HEK293 (cell line): ENCODE measurements around the gene NRP1.

Experiments
- GLIS1 ChIP-seq: fragments of 450-650 bp; formaldehyde crosslinking; IDR thresholded peaks from 2 replicates; pipeline ENCODE4 v1.5.1; 2016; ENCODE audit warnings: missing biosample characterization, missing genetic modification characterization
- IKZF3 ChIP-seq: fragments of 450-650 bp; IDR thresholded peaks from 2 replicates; pipeline ENCODE4 v1.5.0; 2018; ENCODE audit warnings: missing biosample characterization, mild to moderate bottlenecking, missing genetic modification characterization, moderate library complexity
- KLF7 ChIP-seq: fragments of 450-650 bp; formaldehyde crosslinking; IDR thresholded peaks from 2 replicates; pipeline ENCODE4 v1.5.1; 2016; ENCODE audit warnings: missing biosample characterization, missing genetic modification characterization, borderline replicate concordance
- KLF9 ChIP-seq: fragments of 450-650 bp; formaldehyde crosslinking; IDR thresholded peaks from 2 replicates; pipeline ENCODE4 v1.5.1; 2016; ENCODE audit warnings: missing biosample characterization, missing genetic modification characterization, low read depth
- TCF7L2 ChIP-seq: IDR thresholded peaks from 2 replicates; pipeline ENCODE4 v1.6.1; 2011; ENCODE audit warnings: low read depth, mild to moderate bottlenecking, inconsistent platforms, low read length, moderate library complexity, borderline replicate concordance
- ZEB2 ChIP-seq: fragments of 450-650 bp; formaldehyde crosslinking; IDR thresholded peaks from 2 replicates; pipeline ENCODE4 v1.5.1; 2016; ENCODE audit warnings: missing biosample characterization, missing genetic modification characterization
- ZNF16 ChIP-seq: fragments of 450-650 bp; formaldehyde crosslinking; IDR thresholded peaks from 2 replicates; pipeline ENCODE4 v1.5.1; 2016; ENCODE audit warnings: low read depth, missing biosample characterization, missing genetic modification characterization
- ZNF184 ChIP-seq: fragments of 450-650 bp; IDR thresholded peaks from 2 replicates; pipeline ENCODE4 v1.5.1; 2018; ENCODE audit warnings: missing biosample characterization, mild to moderate bottlenecking, missing genetic modification characterization
- ZNF2 ChIP-seq: fragments of 450-650 bp; formaldehyde crosslinking; IDR thresholded peaks from 2 replicates; pipeline ENCODE4 v1.5.1; 2016; ENCODE audit warnings: missing biosample characterization, missing genetic modification characterization
- ZNF239 ChIP-seq: fragments of 450-650 bp; formaldehyde crosslinking; IDR thresholded peaks from 2 replicates; pipeline ENCODE4 v1.5.1; 2016; ENCODE audit warnings: missing biosample characterization, missing genetic modification characterization
- ZNF248 ChIP-seq: fragments of 450-650 bp; formaldehyde crosslinking; IDR thresholded peaks from 2 replicates; pipeline ENCODE4 v1.5.1; 2017; ENCODE audit warnings: missing biosample characterization, missing genetic modification characterization
- ZNF335 ChIP-seq: fragments of 450-650 bp; formaldehyde crosslinking; conservative IDR thresholded peaks from 2 replicates; pipeline ENCODE4 v1.5.1; 2016; ENCODE audit warnings: missing biosample characterization, missing genetic modification characterization
- ZNF37A ChIP-seq: fragments of 450-650 bp; IDR thresholded peaks from 2 replicates; pipeline ENCODE4 v1.5.1; 2018; ENCODE audit warnings: missing biosample characterization, missing genetic modification characterization
- ZNF423 ChIP-seq: fragments of 450-650 bp; formaldehyde crosslinking; IDR thresholded peaks from 2 replicates; pipeline ENCODE4 v1.5.1; 2016; ENCODE audit warnings: missing biosample characterization, missing genetic modification characterization
- ZNF521 ChIP-seq: fragments of 450-650 bp; formaldehyde crosslinking; IDR thresholded peaks from 2 replicates; pipeline ENCODE4 v1.5.1; 2017; ENCODE audit warnings: missing biosample characterization, mild to moderate bottlenecking, missing genetic modification characterization
- ZNF548 ChIP-seq: fragments of 450-650 bp; formaldehyde crosslinking; IDR thresholded peaks from 2 replicates; pipeline ENCODE4 v1.5.1; 2016; ENCODE audit warnings: missing biosample characterization, missing genetic modification characterization
- ZNF549 ChIP-seq: fragments of 450-650 bp; IDR thresholded peaks from 2 replicates; pipeline ENCODE4 v1.5.1; 2018; ENCODE audit warnings: missing biosample characterization, missing genetic modification characterization, mild to moderate bottlenecking, inconsistent platforms, moderate library complexity
- ZNF571 ChIP-seq: fragments of 450-650 bp; formaldehyde crosslinking; IDR thresholded peaks from 2 replicates; pipeline ENCODE4 v1.5.0; 2017; ENCODE audit warnings: missing biosample characterization, missing genetic modification characterization
- ZNF623 ChIP-seq: fragments of 450-650 bp; formaldehyde crosslinking; IDR thresholded peaks from 2 replicates; pipeline ENCODE4 v1.5.1; 2016; ENCODE audit warnings: missing biosample characterization, missing genetic modification characterization
- ZNF624 ChIP-seq: fragments of 450-650 bp; formaldehyde crosslinking; IDR thresholded peaks from 2 replicates; pipeline ENCODE4 v1.5.1; 2017; ENCODE audit warnings: missing biosample characterization, missing genetic modification characterization
- ZNF658 ChIP-seq: fragments of 450-650 bp; formaldehyde crosslinking; IDR thresholded peaks from 2 replicates; pipeline ENCODE4; 2016; ENCODE audit warnings: missing biosample characterization, missing genetic modification characterization
- ZNF701 ChIP-seq: fragments of 450-650 bp; formaldehyde crosslinking; IDR thresholded peaks from 2 replicates; pipeline ENCODE4 v1.5.1; 2016; ENCODE audit warnings: missing biosample characterization, missing genetic modification characterization
- ZNF707 ChIP-seq: fragments of 450-650 bp; formaldehyde crosslinking; IDR thresholded peaks from 2 replicates; pipeline ENCODE4 v1.5.1; 2016; ENCODE audit warnings: missing biosample characterization, missing genetic modification characterization
- TF ChIP-seq, protein P1 (sequence below): fragments of 450-650 bp; formaldehyde crosslinking; IDR thresholded peaks from 2 replicates; pipeline ENCODE4 v1.5.1; 2016; ENCODE audit warnings: missing biosample characterization, missing genetic modification characterization
- TF ChIP-seq, protein P2 (sequence below): fragments of 450-650 bp; formaldehyde crosslinking; conservative IDR thresholded peaks from 2 replicates; pipeline ENCODE4 v1.5.1; 2016; ENCODE audit warnings: low read depth, missing biosample characterization, missing genetic modification characterization
- TF ChIP-seq, protein P3 (sequence below): fragments of 450-650 bp; formaldehyde crosslinking; IDR thresholded peaks from 2 replicates; pipeline ENCODE4 v1.5.1; 2016; ENCODE audit warnings: missing biosample characterization, missing genetic modification characterization
- TF ChIP-seq, protein P4 (sequence below): fragments of 450-650 bp; formaldehyde crosslinking; IDR thresholded peaks from 2 replicates; pipeline ENCODE4 v1.5.1; 2016; ENCODE audit warnings: missing biosample characterization, missing genetic modification characterization
- TF ChIP-seq, protein P5 (sequence below): fragments of 450-650 bp; formaldehyde crosslinking; IDR thresholded peaks from 2 replicates; pipeline ENCODE4 v1.5.1; 2016; ENCODE audit warnings: missing biosample characterization, missing genetic modification characterization

NRP1 gene

DNA sequence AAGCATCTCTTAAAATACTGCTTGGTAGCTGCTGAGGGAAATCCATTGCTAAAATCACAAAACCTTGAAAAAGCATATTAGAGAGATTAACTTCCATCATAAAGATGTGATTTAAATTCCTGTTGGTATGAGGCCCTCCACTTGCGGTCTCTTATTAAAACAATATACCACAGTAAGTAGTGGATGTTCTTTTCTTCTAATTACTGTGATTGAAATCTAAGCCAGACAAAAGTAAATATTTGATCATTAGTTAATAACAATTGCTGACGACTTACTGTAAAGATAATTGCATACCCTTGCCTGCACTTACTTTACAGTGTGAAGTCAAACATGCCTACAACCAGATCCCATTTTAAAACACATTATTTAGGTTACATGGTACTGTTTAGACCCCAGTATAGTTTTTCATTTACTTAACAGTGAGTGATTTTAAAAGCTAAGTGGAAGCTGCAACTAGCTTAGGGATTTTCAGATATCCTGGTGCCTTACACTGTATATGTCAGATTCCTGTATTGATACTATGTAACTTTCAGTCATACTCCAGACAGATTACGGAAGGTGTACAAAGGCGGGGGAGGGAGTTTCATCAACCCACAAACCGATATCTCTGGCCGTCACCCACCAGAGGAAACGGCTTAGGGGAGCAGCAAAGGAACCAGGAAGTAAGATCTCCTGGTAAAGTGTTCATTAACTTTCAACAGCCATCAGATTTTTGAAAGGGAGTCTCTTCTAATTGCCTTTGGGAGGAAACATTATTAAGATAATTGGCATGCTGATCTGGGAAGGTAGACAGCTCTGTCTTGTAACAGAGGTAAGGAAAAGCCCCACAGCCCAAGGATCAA, 986 bp downstream of the NRP1 start (continued):
- peak; percentile 65 for TF ChIP-seq ZNF335 (tag by site-specific recombination)
- peak; percentile 51 for TF ChIP-seq GLIS1 (tag by site-specific recombination)
- TF ChIP-seq ZNF423: no peak
- TF ChIP-seq ZNF548 (tag by site-specific recombination): no peak
- no peak for TF ChIP-seq ZNF2
- TF ChIP-seq KLF9: no peak
- TF ChIP-seq ZNF571 (tag by site-specific recombination): no peak
- no peak for TF ChIP-seq ZNF248
- TF ChIP-seq, protein P1, sequence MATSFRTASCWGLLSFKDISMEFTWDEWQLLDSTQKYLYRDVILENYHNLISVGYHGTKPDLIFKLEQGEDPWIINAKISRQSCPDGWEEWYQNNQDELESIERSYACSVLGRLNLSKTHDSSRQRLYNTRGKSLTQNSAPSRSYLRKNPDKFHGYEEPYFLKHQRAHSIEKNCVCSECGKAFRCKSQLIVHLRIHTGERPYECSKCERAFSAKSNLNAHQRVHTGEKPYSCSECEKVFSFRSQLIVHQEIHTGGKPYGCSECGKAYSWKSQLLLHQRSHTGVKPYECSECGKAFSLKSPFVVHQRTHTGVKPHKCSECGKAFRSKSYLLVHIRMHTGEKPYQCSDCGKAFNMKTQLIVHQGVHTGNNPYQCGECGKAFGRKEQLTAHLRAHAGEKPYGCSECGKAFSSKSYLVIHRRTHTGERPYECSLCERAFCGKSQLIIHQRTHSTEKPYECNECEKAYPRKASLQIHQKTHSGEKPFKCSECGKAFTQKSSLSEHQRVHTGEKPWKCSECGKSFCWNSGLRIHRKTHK: no peak
- no peak for TF ChIP-seq ZNF658 (tag by site-specific recombination)
- TF ChIP-seq, protein P2, sequence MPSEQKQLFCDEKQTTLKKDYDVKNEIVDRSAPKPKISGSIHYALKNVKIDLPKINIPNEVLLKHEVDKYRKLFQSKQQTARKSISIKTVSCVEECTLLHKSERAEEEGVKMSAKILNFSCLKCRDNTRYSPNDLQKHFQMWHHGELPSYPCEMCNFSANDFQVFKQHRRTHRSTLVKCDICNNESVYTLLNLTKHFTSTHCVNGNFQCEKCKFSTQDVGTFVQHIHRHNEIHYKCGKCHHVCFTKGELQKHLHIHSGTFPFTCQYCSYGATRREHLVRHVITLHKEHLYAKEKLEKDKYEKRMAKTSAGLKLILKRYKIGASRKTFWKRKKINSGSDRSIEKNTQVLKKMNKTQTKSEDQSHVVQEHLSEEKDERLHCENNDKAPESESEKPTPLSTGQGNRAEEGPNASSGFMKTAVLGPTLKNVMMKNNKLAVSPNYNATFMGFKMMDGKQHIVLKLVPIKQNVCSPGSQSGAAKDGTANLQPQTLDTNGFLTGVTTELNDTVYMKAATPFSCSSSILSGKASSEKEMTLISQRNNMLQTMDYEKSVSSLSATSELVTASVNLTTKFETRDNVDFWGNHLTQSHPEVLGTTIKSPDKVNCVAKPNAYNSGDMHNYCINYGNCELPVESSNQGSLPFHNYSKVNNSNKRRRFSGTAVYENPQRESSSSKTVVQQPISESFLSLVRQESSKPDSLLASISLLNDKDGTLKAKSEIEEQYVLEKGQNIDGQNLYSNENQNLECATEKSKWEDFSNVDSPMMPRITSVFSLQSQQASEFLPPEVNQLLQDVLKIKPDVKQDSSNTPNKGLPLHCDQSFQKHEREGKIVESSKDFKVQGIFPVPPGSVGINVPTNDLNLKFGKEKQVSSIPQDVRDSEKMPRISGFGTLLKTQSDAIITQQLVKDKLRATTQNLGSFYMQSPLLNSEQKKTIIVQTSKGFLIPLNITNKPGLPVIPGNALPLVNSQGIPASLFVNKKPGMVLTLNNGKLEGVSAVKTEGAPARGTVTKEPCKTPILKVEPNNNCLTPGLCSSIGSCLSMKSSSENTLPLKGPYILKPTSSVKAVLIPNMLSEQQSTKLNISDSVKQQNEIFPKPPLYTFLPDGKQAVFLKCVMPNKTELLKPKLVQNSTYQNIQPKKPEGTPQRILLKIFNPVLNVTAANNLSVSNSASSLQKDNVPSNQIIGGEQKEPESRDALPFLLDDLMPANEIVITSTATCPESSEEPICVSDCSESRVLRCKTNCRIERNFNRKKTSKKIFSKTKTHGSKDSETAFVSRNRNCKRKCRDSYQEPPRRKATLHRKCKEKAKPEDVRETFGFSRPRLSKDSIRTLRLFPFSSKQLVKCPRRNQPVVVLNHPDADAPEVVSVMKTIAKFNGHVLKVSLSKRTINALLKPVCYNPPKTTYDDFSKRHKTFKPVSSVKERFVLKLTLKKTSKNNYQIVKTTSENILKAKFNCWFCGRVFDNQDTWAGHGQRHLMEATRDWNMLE: no peak
- TF ChIP-seq ZEB2 (tag by site-specific recombination): 0 out of 2 replicates have a peak, but pooled peaks have one; percentile 22
- TF ChIP-seq ZNF521 (tag by site-specific recombination): no peak
- no peak for TF ChIP-seq KLF7 (tag by site-specific recombination)
- TF ChIP-seq, protein P3, sequence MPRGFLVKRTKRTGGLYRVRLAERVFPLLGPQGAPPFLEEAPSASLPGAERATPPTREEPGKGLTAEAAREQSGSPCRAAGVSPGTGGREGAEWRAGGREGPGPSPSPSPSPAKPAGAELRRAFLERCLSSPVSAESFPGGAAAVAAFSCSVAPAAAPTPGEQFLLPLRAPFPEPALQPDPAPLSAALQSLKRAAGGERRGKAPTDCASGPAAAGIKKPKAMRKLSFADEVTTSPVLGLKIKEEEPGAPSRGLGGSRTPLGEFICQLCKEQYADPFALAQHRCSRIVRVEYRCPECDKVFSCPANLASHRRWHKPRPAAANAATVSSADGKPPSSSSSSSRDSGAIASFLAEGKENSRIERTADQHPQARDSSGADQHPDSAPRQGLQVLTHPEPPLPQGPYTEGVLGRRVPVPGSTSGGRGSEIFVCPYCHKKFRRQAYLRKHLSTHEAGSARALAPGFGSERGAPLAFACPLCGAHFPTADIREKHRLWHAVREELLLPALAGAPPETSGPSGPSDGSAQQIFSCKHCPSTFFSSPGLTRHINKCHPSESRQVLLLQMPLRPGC (tag by site-specific recombination): peak; percentile 73
- TF ChIP-seq IKZF3 (tag by site-specific recombination): peak; percentile 64
- TF ChIP-seq ZNF707 (tag by site-specific recombination): no peak
- TF ChIP-seq ZNF37A (tag by site-specific recombination): no peak
- TF ChIP-seq ZNF624 (tag by site-specific recombination): no peak
- TF ChIP-seq, protein P4, sequence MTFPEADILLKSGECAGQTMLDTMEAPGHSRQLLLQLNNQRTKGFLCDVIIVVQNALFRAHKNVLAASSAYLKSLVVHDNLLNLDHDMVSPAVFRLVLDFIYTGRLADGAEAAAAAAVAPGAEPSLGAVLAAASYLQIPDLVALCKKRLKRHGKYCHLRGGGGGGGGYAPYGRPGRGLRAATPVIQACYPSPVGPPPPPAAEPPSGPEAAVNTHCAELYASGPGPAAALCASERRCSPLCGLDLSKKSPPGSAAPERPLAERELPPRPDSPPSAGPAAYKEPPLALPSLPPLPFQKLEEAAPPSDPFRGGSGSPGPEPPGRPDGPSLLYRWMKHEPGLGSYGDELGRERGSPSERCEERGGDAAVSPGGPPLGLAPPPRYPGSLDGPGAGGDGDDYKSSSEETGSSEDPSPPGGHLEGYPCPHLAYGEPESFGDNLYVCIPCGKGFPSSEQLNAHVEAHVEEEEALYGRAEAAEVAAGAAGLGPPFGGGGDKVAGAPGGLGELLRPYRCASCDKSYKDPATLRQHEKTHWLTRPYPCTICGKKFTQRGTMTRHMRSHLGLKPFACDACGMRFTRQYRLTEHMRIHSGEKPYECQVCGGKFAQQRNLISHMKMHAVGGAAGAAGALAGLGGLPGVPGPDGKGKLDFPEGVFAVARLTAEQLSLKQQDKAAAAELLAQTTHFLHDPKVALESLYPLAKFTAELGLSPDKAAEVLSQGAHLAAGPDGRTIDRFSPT: no peak
- no peak for TF ChIP-seq ZNF16 (tag by site-specific recombination)
- 0 out of 2 replicates have a peak, but pooled peaks have one; percentile 18 for TF ChIP-seq TCF7L2
- TF ChIP-seq, protein P5, sequence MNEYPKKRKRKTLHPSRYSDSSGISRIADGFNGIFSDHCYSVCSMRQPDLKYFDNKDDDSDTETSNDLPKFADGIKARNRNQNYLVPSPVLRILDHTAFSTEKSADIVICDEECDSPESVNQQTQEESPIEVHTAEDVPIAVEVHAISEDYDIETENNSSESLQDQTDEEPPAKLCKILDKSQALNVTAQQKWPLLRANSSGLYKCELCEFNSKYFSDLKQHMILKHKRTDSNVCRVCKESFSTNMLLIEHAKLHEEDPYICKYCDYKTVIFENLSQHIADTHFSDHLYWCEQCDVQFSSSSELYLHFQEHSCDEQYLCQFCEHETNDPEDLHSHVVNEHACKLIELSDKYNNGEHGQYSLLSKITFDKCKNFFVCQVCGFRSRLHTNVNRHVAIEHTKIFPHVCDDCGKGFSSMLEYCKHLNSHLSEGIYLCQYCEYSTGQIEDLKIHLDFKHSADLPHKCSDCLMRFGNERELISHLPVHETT: 0 out of 2 replicates have a peak, but pooled peaks have one; percentile 16
- TF ChIP-seq ZNF701 (tag by site-specific recombination): no peak
- TF ChIP-seq ZNF239 (tag by site-specific recombination): no peak
- no peak for TF ChIP-seq ZNF549 (tag by site-specific recombination)
- TF ChIP-seq ZNF623 (tag by site-specific recombination): no peak; the same call in 1 of the 2 replicates
- TF ChIP-seq ZNF184 (tag by site-specific recombination): no peak
